ENCODE results near the gene TNRC6C. TPM values are rescaled to one million over a fixed set of nuclear protein-coding genes. Genes with fewer than 3 reads are reported as not detected.

Gene TNRC6C
- polyA plus RNA-seq, 4 donors: 0.89 to 5.1 (median 2.3) TPM

GRCh38 chr17:78019367-78019975, 61.0 kb downstream of the TNRC6C start:
- FAIRE-seq (no peak), DNase-seq (peak; percentile 33 to 44)
- Histone ChIP-seq H3K36me3 (ENCODE audit: control insufficient read depth in 3 of 3, insufficient read depth in 2 of 3, low read depth in 1 of 3, low read length in 3 of 3) (peaks cover 0 to 7% (median 2%) of the 10 kb centered on the region in 3 donors), H3K27ac (ENCODE audit: low read depth in 1 of 3, low read length in 2 of 3) (no peak overlapping the region), H3K4me1 (ENCODE audit: control insufficient read depth in 3 of 3, insufficient read depth in 2 of 3, low read depth in 1 of 3, low read length in 2 of 3) (no peaks in the 10 kb centered on the region), H3K9me3 (ENCODE audit: control insufficient read depth in 2 of 2, insufficient read depth in 1 of 2, low read depth in 1 of 2, low read length in 1 of 2) (no peaks in the 10 kb centered on the region), H3K27me3 (ENCODE audit: control insufficient read depth in 3 of 3, insufficient read depth in 3 of 3, low read length in 3 of 3) (no peaks in the 10 kb centered on the region), H3K4me3 (ENCODE audit: low read depth in 1 of 3, low read length in 3 of 3) (no peak overlapping the region)

GRCh38 chr17:78019976-78020716, 61.6 kb downstream of the TNRC6C start:
- DNase-seq (no peak), FAIRE-seq (no peak)
- Histone ChIP-seq H3K36me3 (ENCODE audit: control insufficient read depth in 3 of 3, insufficient read depth in 2 of 3, low read depth in 1 of 3, low read length in 3 of 3) (peaks cover 0 to 7% (median 2%) of the 10 kb centered on the region in 3 donors), H3K4me3 (ENCODE audit: low read depth in 1 of 3, low read length in 3 of 3) (no peak overlapping the region), H3K27me3 (ENCODE audit: control insufficient read depth in 3 of 3, insufficient read depth in 3 of 3, low read length in 3 of 3) (no peaks in the 10 kb centered on the region), H3K9me3 (ENCODE audit: control insufficient read depth in 2 of 2, insufficient read depth in 1 of 2, low read depth in 1 of 2, low read length in 1 of 2) (no peaks in the 10 kb centered on the region), H3K4me1 (ENCODE audit: control insufficient read depth in 3 of 3, insufficient read depth in 2 of 3, low read depth in 1 of 3, low read length in 2 of 3) (no peaks in the 10 kb centered on the region), H3K27ac (ENCODE audit: low read depth in 1 of 3, low read length in 2 of 3) (peak overlapping the region in 1 of 3 donors; percentile 37)
- 67 to 78% (median 75%) methylated on average over 6 of the region's 6 CpGs for WGBS, 3 donors

DNA sequence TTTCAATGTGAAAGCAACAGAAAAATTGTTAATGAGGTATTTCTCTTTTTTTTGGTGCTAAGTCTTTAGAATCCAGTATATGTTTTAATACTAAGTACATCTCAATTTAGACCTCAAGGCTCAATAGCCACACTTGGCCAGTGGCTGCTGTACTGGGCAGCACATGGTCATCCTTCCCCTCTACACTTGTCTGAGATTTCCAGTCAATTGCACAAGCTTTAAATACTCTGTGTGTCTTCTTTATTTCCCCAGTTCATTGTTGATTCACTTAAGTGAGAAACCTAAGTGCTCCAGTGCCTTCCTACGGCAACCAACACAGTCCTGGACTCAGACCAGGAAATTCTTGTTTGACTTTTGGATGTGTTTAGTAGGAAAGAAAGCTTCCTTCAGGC, 62.2 kb downstream of the TNRC6C start:
- no peaks in the 10 kb centered on the region for H3K4me1 ChIP-seq (ENCODE audit: control insufficient read depth in 3 of 3, insufficient read depth in 2 of 3, low read depth in 1 of 3, low read length in 2 of 3)
- no peaks in the 10 kb centered on the region for H3K9me3 ChIP-seq (ENCODE audit: control insufficient read depth in 2 of 2, insufficient read depth in 1 of 2, low read depth in 1 of 2, low read length in 1 of 2)
- DNase-seq (no peak), FAIRE-seq (no peak)
- H3K27ac ChIP-seq (ENCODE audit: low read depth in 1 of 3, low read length in 2 of 3): peak overlapping the region in 1 of 3 donors; percentile 68
- no peak overlapping the region for H3K4me3 ChIP-seq (ENCODE audit: low read depth in 1 of 3, low read length in 3 of 3)
- no peaks in the 10 kb centered on the region for H3K27me3 ChIP-seq (ENCODE audit: control insufficient read depth in 3 of 3, insufficient read depth in 3 of 3, low read length in 3 of 3)
- 65 to 89% (median 82%) methylated on average over 1 of the region's 1 CpG for WGBS, 3 donors
- H3K36me3 ChIP-seq (ENCODE audit: control insufficient read depth in 3 of 3, insufficient read depth in 2 of 3, low read depth in 1 of 3, low read length in 3 of 3): peaks cover 0 to 7% (median 2%) of the 10 kb centered on the region in 3 donors

GRCh38 chr17:78022425-78022824, 63.9 kb downstream of the TNRC6C start:
- Histone ChIP-seq H3K4me3 (ENCODE audit: low read depth in 1 of 3, low read length in 3 of 3) (no peak overlapping the region), H3K27me3 (ENCODE audit: control insufficient read depth in 3 of 3, insufficient read depth in 3 of 3, low read length in 3 of 3) (no peaks in the 10 kb centered on the region), H3K36me3 (ENCODE audit: control insufficient read depth in 3 of 3, insufficient read depth in 2 of 3, low read depth in 1 of 3, low read length in 3 of 3) (peaks cover 0 to 3% (median 2%) of the 10 kb centered on the region in 3 donors), H3K27ac (ENCODE audit: low read depth in 1 of 3, low read length in 2 of 3) (no peak overlapping the region), H3K9me3 (ENCODE audit: control insufficient read depth in 2 of 2, insufficient read depth in 1 of 2, low read depth in 1 of 2, low read length in 1 of 2) (no peaks in the 10 kb centered on the region), H3K4me1 (ENCODE audit: control insufficient read depth in 3 of 3, insufficient read depth in 2 of 3, low read depth in 1 of 3, low read length in 2 of 3) (no peaks in the 10 kb centered on the region)
- FAIRE-seq (no peak), DNase-seq (no peak)
- 84 to 94% (median 89%) methylated on average over 2 of the region's 2 CpGs for WGBS, 3 donors

DNA sequence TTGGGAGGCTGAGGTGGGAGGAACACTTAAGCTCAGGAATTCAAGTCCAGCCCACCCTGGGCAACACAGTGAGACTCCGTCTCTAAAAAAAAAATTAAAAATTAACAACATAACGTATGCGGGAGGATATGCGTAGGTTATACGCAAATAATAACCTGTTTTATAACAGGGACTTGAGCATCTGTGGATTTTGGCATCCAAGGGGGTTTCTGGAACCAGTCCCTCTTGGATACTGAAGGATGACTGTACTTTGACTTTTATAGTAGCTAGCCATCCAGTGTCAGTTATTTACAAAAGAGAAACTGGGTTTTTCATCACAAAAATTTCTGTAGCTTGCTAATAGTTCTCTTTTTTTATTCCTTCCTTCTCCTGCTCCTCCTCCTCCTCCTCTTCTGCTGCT, 64.5 kb downstream of the TNRC6C start:
- H3K27me3 ChIP-seq (ENCODE audit: control insufficient read depth in 3 of 3, insufficient read depth in 3 of 3, low read length in 3 of 3): no peaks in the 10 kb centered on the region
- 87 to 97% (median 94%) methylated on average over 5 of the region's 5 CpGs for WGBS, 3 donors
- peaks cover 0 to 3% (median 2%) of the 10 kb centered on the region in 3 donors for H3K36me3 ChIP-seq (ENCODE audit: control insufficient read depth in 3 of 3, insufficient read depth in 2 of 3, low read depth in 1 of 3, low read length in 3 of 3)
- H3K27ac ChIP-seq (ENCODE audit: low read depth in 1 of 3, low read length in 2 of 3): no peak overlapping the region
- no peaks in the 10 kb centered on the region for H3K9me3 ChIP-seq (ENCODE audit: control insufficient read depth in 2 of 2, insufficient read depth in 1 of 2, low read depth in 1 of 2, low read length in 1 of 2)
- DNase-seq: no peak
- H3K4me1 ChIP-seq (ENCODE audit: control insufficient read depth in 3 of 3, insufficient read depth in 2 of 3, low read depth in 1 of 3, low read length in 2 of 3): no peaks in the 10 kb centered on the region
- no peak for FAIRE-seq
- H3K4me3 ChIP-seq (ENCODE audit: low read depth in 1 of 3, low read length in 3 of 3): no peak overlapping the region

DNA sequence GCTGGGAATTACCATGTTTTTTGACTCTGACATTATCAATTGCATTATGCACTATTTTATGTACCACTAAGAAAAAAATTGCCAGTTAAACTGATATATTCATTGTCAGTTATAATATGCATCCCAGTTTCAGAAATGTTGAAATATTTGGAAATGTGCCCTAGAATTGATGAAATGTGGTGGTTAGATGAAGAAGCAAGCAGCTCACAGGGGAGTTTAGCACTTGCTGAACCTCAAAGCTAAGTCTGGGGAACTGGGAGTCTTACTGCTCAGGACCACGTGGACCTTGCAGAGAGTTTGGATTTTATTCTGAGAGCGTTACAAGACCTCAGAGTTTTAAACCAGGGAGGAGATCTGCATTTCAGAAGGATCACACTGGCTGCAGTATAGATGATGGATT, 67.9 kb downstream of the TNRC6C start:
- Histone ChIP-seq H3K27me3 (ENCODE audit: control insufficient read depth in 3 of 3, insufficient read depth in 3 of 3, low read length in 3 of 3) (no peaks in the 10 kb centered on the region), H3K9me3 (ENCODE audit: control insufficient read depth in 2 of 2, insufficient read depth in 1 of 2, low read depth in 1 of 2, low read length in 1 of 2) (no peaks in the 10 kb centered on the region), H3K4me3 (ENCODE audit: low read depth in 1 of 3, low read length in 3 of 3) (no peak overlapping the region), H3K36me3 (ENCODE audit: control insufficient read depth in 3 of 3, insufficient read depth in 2 of 3, low read depth in 1 of 3, low read length in 3 of 3) (no peaks in the 10 kb centered on the region), H3K27ac (ENCODE audit: low read depth in 1 of 3, low read length in 2 of 3) (no peak overlapping the region), H3K4me1 (ENCODE audit: control insufficient read depth in 3 of 3, insufficient read depth in 2 of 3, low read depth in 1 of 3, low read length in 2 of 3) (no peaks in the 10 kb centered on the region)
- 94 to 98% (median 95%) methylated on average over 2 of the region's 2 CpGs for WGBS, 3 donors
- DNase-seq: no peak
- no peak for FAIRE-seq

- no peak for FAIRE-seq
- no peaks in the 10 kb centered on the region for H3K4me1 ChIP-seq (ENCODE audit: control insufficient read depth in 3 of 3, insufficient read depth in 2 of 3, low read depth in 1 of 3, low read length in 2 of 3)
- WGBS, 3 donors: 82 to 90% (median 88%) methylated on average over 2 of the region's 2 CpGs
- DNase-seq: no peak
- no peaks in the 10 kb centered on the region for H3K9me3 ChIP-seq (ENCODE audit: control insufficient read depth in 2 of 2, insufficient read depth in 1 of 2, low read depth in 1 of 2, low read length in 1 of 2)
- no peak overlapping the region for H3K27ac ChIP-seq (ENCODE audit: low read depth in 1 of 3, low read length in 2 of 3)
- peaks cover 0 to 3% (median 0%) of the 10 kb centered on the region in 3 donors for H3K36me3 ChIP-seq (ENCODE audit: control insufficient read depth in 3 of 3, insufficient read depth in 2 of 3, low read depth in 1 of 3, low read length in 3 of 3)
- no peak overlapping the region for H3K4me3 ChIP-seq (ENCODE audit: low read depth in 1 of 3, low read length in 3 of 3)
- no peaks in the 10 kb centered on the region for H3K27me3 ChIP-seq (ENCODE audit: control insufficient read depth in 3 of 3, insufficient read depth in 3 of 3, low read length in 3 of 3)
Measured at GRCh38 chr17:78027121-78027520, 68.6 kb downstream of the TNRC6C start.

GRCh38 chr17:78029697-78030096, 71.2 kb downstream of the TNRC6C start:
- H3K36me3 ChIP-seq (ENCODE audit: control insufficient read depth in 3 of 3, insufficient read depth in 2 of 3, low read depth in 1 of 3, low read length in 3 of 3): peaks cover 0 to 8% (median 2%) of the 10 kb centered on the region in 3 donors
- H3K4me3 ChIP-seq (ENCODE audit: low read depth in 1 of 3, low read length in 3 of 3): no peak overlapping the region
- H3K27me3 ChIP-seq (ENCODE audit: control insufficient read depth in 3 of 3, insufficient read depth in 3 of 3, low read length in 3 of 3): no peaks in the 10 kb centered on the region
- DNase-seq (no peak), FAIRE-seq (no peak)
- H3K4me1 ChIP-seq (ENCODE audit: control insufficient read depth in 3 of 3, insufficient read depth in 2 of 3, low read depth in 1 of 3, low read length in 2 of 3): no peaks in the 10 kb centered on the region
- no peak overlapping the region for H3K27ac ChIP-seq (ENCODE audit: low read depth in 1 of 3, low read length in 2 of 3)
- no peaks in the 10 kb centered on the region for H3K9me3 ChIP-seq (ENCODE audit: control insufficient read depth in 2 of 2, insufficient read depth in 1 of 2, low read depth in 1 of 2, low read length in 1 of 2)
- 43 to 66% (median 54%) methylated on average over 1 of the region's 1 CpG for WGBS, 3 donors
